HCT116 (cell line): ENCODE data around the gene MXRA8. TPM values are rescaled to one million over a fixed set of nuclear protein-coding genes. Genes with fewer than 3 reads are reported as not detected.

Experiments
- ATAC-seq: fragments of 200-7000 bp; cut with Tn5 transposase; 2 replicates; pipeline ENCODE4 v1.9.1; 2020; ENCODE audit warnings: mild to moderate bottlenecking, moderate library complexity
- BruUV-seq: library from RNA; stranded (reverse); fragments of 400-500 nt; replicated peaks from 2 replicates; lab custom pipeline; 2021; lab: Mats Ljungman, UMichigan
- CTCF ChIA-PET: fragments of 300-600 bp; sonication (Branson Sonifier 250); formaldehyde crosslinking; loops from one replicate; lab custom pipeline; 2021; ENCODE audit warnings: antibody characterized with exemption; lab: Charles Lee
- POLR2A ChIA-PET: fragments of 300-600, 350-600 bp; sonication (Branson Sonifier 250); formaldehyde crosslinking; loops from one replicate; lab custom pipeline; 2021; ENCODE audit warnings: antibody characterized with exemption; lab: Charles Lee
- RAD21 ChIA-PET, 2 experiments: fragments of 300-600 bp; sonication (Branson Sonifier 250); formaldehyde crosslinking; loops; one replicate each; lab custom pipeline; 2023; ENCODE audit warnings: low total read pairs in 2 of 2; ENCODE audit not compliant: uncharacterized antibody in 2 of 2, unreplicated experiment in 2 of 2, low non-redundant PET in 1 of 2; lab: Charles Lee
- DNase-seq: peaks from one replicate; pipeline ENCODE4 v3.0.0-alpha.2; 2010; ENCODE audit warnings: low read depth, low spot score
- H2AFZ ChIP-seq: fragments of 200-600 bp; shearing (Covaris generic), sonication (generic); 2 replicates; pipeline ENCODE4 v1.6.1; 2017; ENCODE audit warnings: low read depth, mixed run types, mixed read lengths, antibody characterized with exemption, low read length; ENCODE audit not compliant: poor library complexity, severe bottlenecking
- H3K27ac ChIP-seq: 2 replicates; pipeline ENCODE4 v1.5.1; 2012; ENCODE audit warnings: low read depth, low read length
- H3K27me3 ChIP-seq: fragments of 200-600 bp; sonication (generic); 2 replicates; pipeline ENCODE4 v1.6.1; 2016; ENCODE audit warnings: mixed run types, low read length, mixed read lengths; ENCODE audit not compliant: insufficient read depth
- H3K36me3 ChIP-seq, 2 experiments: fragments of 200-500 bp in 1 of 2; fragments of 200-600 bp in 1 of 2; sonication (Bioruptor generic) in 1 of 2; sonication (generic) in 1 of 2; 2 replicates each; pipeline versions ENCODE4 v1.5.1 to v1.6.1; 2014 to 2016; ENCODE audit warnings: low read length in 2 of 2, inconsistent platforms in 1 of 2, mixed read lengths in 1 of 2, mixed run types in 1 of 2; ENCODE audit not compliant: insufficient read depth in 2 of 2, control insufficient read depth in 1 of 2
- H3K4me1 ChIP-seq, 2 experiments: fragments of 200-600 bp in 1 of 2; sonication (generic) in 1 of 2; 2 replicates each; pipeline versions ENCODE4 v1.5.1 to v1.6.1; 2012 to 2017; ENCODE audit warnings: low read length in 2 of 2, inconsistent platforms in 1 of 2, mild to moderate bottlenecking in 1 of 2, mixed read lengths in 1 of 2, mixed run types in 1 of 2, moderate library complexity in 1 of 2; ENCODE audit not compliant: insufficient read depth in 2 of 2, control insufficient read depth in 1 of 2
- H3K4me2 ChIP-seq: fragments of 200-600 bp; sonication (generic); 2 replicates; pipeline ENCODE4 v1.6.1; 2017; ENCODE audit warnings: mixed run types, low read length, mixed read lengths
- H3K4me3 ChIP-seq, 2 experiments: fragments of 200-600 bp in 1 of 2; sonication (generic) in 1 of 2; replicated peaks in 1 of 2; 2 replicates each; pipeline ENCODE4 v1.5.1; 2011 to 2016; ENCODE audit warnings: low read length in 2 of 2, control low read depth in 1 of 2, low read depth in 1 of 2, mild to moderate bottlenecking in 1 of 2, mixed read lengths in 1 of 2, mixed run types in 1 of 2
- H3K79me2 ChIP-seq: fragments of 200-600 bp; sonication (generic); 2 replicates; pipeline ENCODE4 v1.6.1; 2017; ENCODE audit warnings: mild to moderate bottlenecking, mixed run types, low read length, moderate library complexity, mixed read lengths; ENCODE audit not compliant: insufficient read depth
- H3K9ac ChIP-seq: fragments of 200-600 bp; sonication (generic); 2 replicates; pipeline ENCODE4 v1.6.1; 2016; ENCODE audit warnings: low read length, mixed read lengths
- H3K9me2 ChIP-seq: fragments of 200-600 bp; sonication (generic), shearing (Covaris generic); 2 replicates; pipeline ENCODE4 v1.6.1; 2017; ENCODE audit warnings: mixed run types, mild to moderate bottlenecking, moderate library complexity; ENCODE audit not compliant: insufficient read depth
- H3K9me3 ChIP-seq, 2 experiments: fragments of 200-500 bp in 1 of 2; fragments of 200-600 bp in 1 of 2; sonication (Bioruptor generic) in 1 of 2; sonication (generic) in 1 of 2; 2 replicates each; pipeline ENCODE4 v1.6.1; 2014 to 2017; ENCODE audit warnings: low read length in 2 of 2, mixed read lengths in 2 of 2, inconsistent platforms in 1 of 2, low read depth in 1 of 2, mild to moderate bottlenecking in 1 of 2, mixed run types in 1 of 2, moderate library complexity in 1 of 2; ENCODE audit not compliant: control insufficient read depth in 1 of 2, insufficient read depth in 1 of 2
- H4K20me1 ChIP-seq: fragments of 200-600 bp; sonication (generic), shearing (Covaris generic); 2 replicates; pipeline ENCODE4 v1.6.1; 2017; ENCODE audit warnings: mixed run types, mild to moderate bottlenecking, moderate library complexity; ENCODE audit not compliant: insufficient read depth
- ATF3 ChIP-seq: IDR thresholded peaks from 2 replicates; pipeline ENCODE4 v1.6.1; 2012
- EZH2 ChIP-seq: fragments of 200-600 bp; sonication (generic); IDR thresholded peaks from 2 replicates; pipeline ENCODE4 v1.6.1; 2017; ENCODE audit warnings: antibody characterized with exemption, mixed run types
- FOSL1 ChIP-seq: IDR thresholded peaks from 2 replicates; pipeline ENCODE4 v1.6.1; 2012; ENCODE audit warnings: low read depth
- JUND ChIP-seq: IDR thresholded peaks from 2 replicates; pipeline ENCODE4 v1.6.1; 2012
- POLR2A ChIP-seq: IDR thresholded peaks from 2 replicates; pipeline ENCODE4 v1.7.0; 2011; ENCODE audit warnings: borderline replicate concordance; ENCODE audit not compliant: insufficient read depth, insufficient read length; ENCODE audit errors: extremely low read depth
- POLR2AphosphoS5 ChIP-seq: IDR thresholded peaks from 2 replicates; pipeline ENCODE4 v1.6.1; 2011; ENCODE audit warnings: mild to moderate bottlenecking, low read depth, low read length, moderate library complexity
- RAD21 ChIP-seq: IDR thresholded peaks from 2 replicates; pipeline ENCODE4 v1.6.1; 2012; ENCODE audit warnings: low read depth, mild to moderate bottlenecking
- REST ChIP-seq: IDR thresholded peaks from 2 replicates; pipeline ENCODE4 v1.6.1; 2012; ENCODE audit warnings: low read depth
- SP1 ChIP-seq: IDR thresholded peaks from 2 replicates; pipeline ENCODE4 v1.6.1; 2012; ENCODE audit warnings: low read depth
- YY1 ChIP-seq: IDR thresholded peaks from 2 replicates; pipeline ENCODE4 v1.6.1; 2011; ENCODE audit warnings: low read length, low read depth, moderate library complexity, mild to moderate bottlenecking; ENCODE audit not compliant: insufficient replicate concordance; ENCODE audit errors: extremely low read depth
- ZNF274 ChIP-seq: fragments of 200-500 bp; sonication (Bioruptor generic); IDR thresholded peaks from 2 replicates; pipeline ENCODE4 v1.6.1; 2014; ENCODE audit warnings: mild to moderate bottlenecking, low read depth, low read length, inconsistent platforms
- intact Hi-C: fragments of 100-400 bp; cut with micrococcal nuclease; formaldehyde crosslinking; loops from 2 replicates; pipeline ENCODE4 v1.10.0; 2022
- total RNA-seq: library from RNA; stranded (reverse); gene quantifications from one replicate; pipeline ENCODE4 v1.2.1, GENCODE V29; 2021; ENCODE audit not compliant: unreplicated experiment

The MXRA8 gene
- total RNA-seq, 1 experiment from 2014 or later: 0.74 TPM

DNA sequence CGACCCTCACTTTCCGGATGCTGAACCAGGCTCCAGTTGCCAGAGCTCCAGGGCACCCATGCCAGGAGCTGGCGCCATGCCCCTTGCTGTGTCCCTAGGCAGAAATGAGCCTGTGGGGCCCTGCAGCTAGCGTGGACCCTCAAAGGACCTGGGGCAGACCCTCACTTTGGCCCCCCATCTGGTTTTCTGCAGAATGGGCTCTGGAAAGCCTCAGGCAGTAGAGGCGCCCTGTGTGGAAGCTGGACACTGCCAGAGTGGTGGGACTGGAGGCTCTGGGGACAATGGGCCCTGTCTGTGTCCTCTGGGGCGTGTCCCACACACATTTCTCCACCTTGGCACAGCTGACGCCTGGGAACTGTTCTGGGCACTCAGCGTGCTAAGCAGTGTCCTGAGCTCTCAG, 22.9 kb upstream of the MXRA8 start:
- H3K9me3 ChIP-seq: no peaks in the 10 kb centered on the region
- intact Hi-C loops: no loop called here

GRCh38 chr1:1380860-1381259, 22.5 kb upstream of the MXRA8 start:
- H2AFZ ChIP-seq: no peak overlapping the region
- H3K4me2 ChIP-seq: no peak overlapping the region
- no peak for TF ChIP-seq JUND
- no peak for TF ChIP-seq FOSL1
- TF ChIP-seq ZNF274: no peak
- TF ChIP-seq RAD21: no peak
- TF ChIP-seq REST: no peak
- no peak for TF ChIP-seq YY1
- no peak for TF ChIP-seq POLR2AphosphoS5
- TF ChIP-seq POLR2A: no peak
- H3K9ac ChIP-seq: no peak overlapping the region
- DNase-seq (no peak), ATAC-seq (no peak)
- H3K4me3 ChIP-seq: no peak overlapping the region
- POLR2A ChIA-PET: no interaction called here
- H3K27ac ChIP-seq: no peak overlapping the region
- CTCF ChIA-PET: no interaction called here
- no peaks in the 10 kb centered on the region for H3K9me3 ChIP-seq
- no peaks in the 10 kb centered on the region for H3K9me2 ChIP-seq
- intact Hi-C loops: no loop called here
- H3K36me3 ChIP-seq: peaks cover under 1 to 2% of the 10 kb centered on the region in 2 experiments; a peak in 3 of 4 replicates
- RAD21 ChIA-PET: interaction anchor here in 1 of 2 experiments (0.7 kb wide), 1 partner anchor 124 kb away, joined by 3 read pairs; no protein-coding TSS in a partner anchor
- H4K20me1 ChIP-seq: no peaks in the 10 kb centered on the region
- no peaks in the 10 kb centered on the region for H3K79me2 ChIP-seq
- H3K4me1 ChIP-seq: peaks cover 5 to 9% of the 10 kb centered on the region in 2 experiments; a peak in 3 of 4 replicates
- no TSS peak for BruUV-seq
- no peaks in the 10 kb centered on the region for H3K27me3 ChIP-seq

More for the DNA sequence above, 22.9 kb upstream of the MXRA8 start:
- POLR2A ChIA-PET: interaction anchor here (0.6 kb wide), 1 partner anchor 19 kb away, joined by 3 read pairs; no protein-coding TSS in a partner anchor
- Histone ChIP-seq H3K79me2 (no peaks in the 10 kb centered on the region), H3K9ac (no peak overlapping the region), H4K20me1 (no peaks in the 10 kb centered on the region), H3K4me2 (no peak overlapping the region), H3K36me3 (peaks cover 5 to 7% of the 10 kb centered on the region in 2 experiments; a peak in 3 of 4 replicates), H2AFZ (no peak overlapping the region), H3K4me1 (peaks cover 5 to 6% of the 10 kb centered on the region in 2 experiments; a peak in 3 of 4 replicates), H3K27me3 (no peaks in the 10 kb centered on the region), H3K4me3 (no peak overlapping the region), H3K27ac (no peak overlapping the region), H3K9me2 (no peaks in the 10 kb centered on the region)
- no peak for TF ChIP-seq YY1
- TF ChIP-seq ATF3: no peak
- no peak for TF ChIP-seq SP1
- TF ChIP-seq EZH2: no peak
- CTCF ChIA-PET: no interaction called here
- no TSS peak for BruUV-seq
- DNase-seq (no peak), ATAC-seq (no peak)
- RAD21 ChIA-PET: interaction anchor here in 1 of 2 experiments (0.7 kb wide), 1 partner anchor 124 kb away, joined by 3 read pairs; no protein-coding TSS in a partner anchor
